Activated naive CD8-positive, alpha-beta T cell treated with anti-CD3 and anti-CD28 coated beads, Interleukin-2, amount 50 U/mL, for 24 hours (primary cell): ENCODE measurements around the gene ZNF469.

Source experiments
- ATAC-seq: fragments of 150-1000 bp; cut with Tn5 transposase; one replicate; pipeline ENCODE4 v1.10.0; 2021
- DNase-seq: peaks from one replicate; pipeline ENCODE4 v3.0.0; 2021
- H3K27ac Mint-ChIP-seq: one replicate; pipeline ENCODE4 v1.8.0; 2021; ENCODE audit warnings: mild to moderate bottlenecking, mixed read lengths
- H3K27me3 Mint-ChIP-seq: one replicate; pipeline ENCODE4 v1.8.0; 2021; ENCODE audit warnings: mixed read lengths
- H3K36me3 Mint-ChIP-seq: one replicate; pipeline ENCODE4 v1.8.0; 2021; ENCODE audit warnings: low read depth, mixed read lengths
- H3K4me1 Mint-ChIP-seq: one replicate; pipeline ENCODE4 v1.8.0; 2021; ENCODE audit warnings: mixed read lengths
- H3K4me3 Mint-ChIP-seq: one replicate; pipeline ENCODE4 v1.8.0; 2021; ENCODE audit warnings: mild to moderate bottlenecking, moderate library complexity, mixed read lengths
- H3K9me3 Mint-ChIP-seq: one replicate; pipeline ENCODE4 v1.8.0; 2021; ENCODE audit warnings: mixed read lengths

Gene ZNF469

DNA sequence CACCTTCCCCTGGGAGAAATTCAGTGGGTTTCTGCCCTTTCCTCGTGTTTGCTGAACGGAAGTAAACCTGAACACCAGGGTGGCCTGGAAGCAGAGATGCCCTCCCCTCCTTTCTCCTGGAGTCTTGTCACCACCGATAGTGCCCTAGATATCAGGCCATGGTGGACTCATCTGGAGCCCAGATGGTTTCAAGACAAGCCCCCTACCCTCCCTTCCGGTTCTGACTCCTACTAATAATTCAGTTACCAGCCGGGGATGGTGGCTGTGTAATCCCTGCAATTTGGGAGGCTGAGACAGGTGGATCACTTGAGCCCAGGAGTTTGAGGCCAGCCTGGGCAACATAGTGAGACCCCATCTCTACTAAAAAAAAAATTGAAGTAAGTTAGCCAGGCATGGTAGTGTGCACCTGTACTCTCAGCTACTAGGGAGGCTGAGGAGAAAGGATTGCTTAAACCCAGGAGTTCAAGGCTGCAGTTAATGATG lies 2.4 kb downstream of the ZNF469 start:
- no peaks in the 10 kb centered on the region for H3K36me3 Mint-ChIP-seq
- no peak for ATAC-seq
- no peaks in the 10 kb centered on the region for H3K9me3 Mint-ChIP-seq

DNA sequence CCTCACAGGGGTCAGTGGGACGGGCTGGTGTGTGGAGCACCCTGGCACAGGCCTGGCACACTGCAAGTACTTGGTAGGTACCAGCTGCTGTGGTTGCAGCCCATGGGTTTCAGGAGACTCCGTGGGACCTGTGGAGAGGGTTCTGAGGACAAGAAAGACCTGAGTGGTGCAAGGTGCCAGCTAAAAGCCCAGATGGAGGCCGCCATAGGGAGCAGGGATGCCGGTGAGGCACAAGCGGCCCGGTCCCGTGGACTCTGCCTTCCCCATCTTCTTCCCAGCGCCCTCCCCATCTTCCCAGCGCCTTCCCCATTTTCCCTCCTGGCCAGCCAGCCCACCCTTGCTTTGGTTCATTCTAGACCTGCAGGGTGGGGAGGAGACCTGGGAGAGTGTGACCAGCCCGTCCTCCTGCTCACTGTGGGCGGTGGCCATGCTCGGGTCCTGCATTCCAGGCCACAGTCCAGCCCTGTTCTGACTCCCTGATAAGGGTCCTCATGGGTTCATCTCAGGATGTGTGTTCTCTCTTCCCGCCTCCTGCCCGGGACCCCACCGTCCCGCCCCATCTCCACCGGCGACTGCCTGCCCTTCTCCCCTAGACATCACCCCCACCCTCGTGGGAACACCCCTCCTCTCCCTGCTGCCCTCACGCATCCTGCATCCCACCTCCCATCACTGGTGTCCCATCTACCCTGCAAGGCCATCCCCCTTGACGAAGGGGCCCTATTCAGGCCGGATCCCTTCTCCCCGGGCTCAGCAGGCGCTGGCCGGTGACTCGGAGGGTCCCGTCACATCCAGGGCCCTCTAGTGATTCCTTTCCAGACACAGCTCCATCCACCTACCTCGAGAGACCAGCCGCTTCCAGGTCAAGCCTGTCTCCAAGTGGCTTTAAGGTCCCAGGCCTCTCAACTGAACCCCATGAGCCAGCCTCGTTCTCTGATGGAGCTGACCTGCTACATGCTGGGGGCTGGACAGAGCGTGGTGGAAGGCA lies 3.4 kb downstream of the ZNF469 start:
- H3K27ac Mint-ChIP-seq, result no peak overlapping the region
- ATAC-seq (no peak), DNase-seq (no peak)
- H3K4me3 Mint-ChIP-seq, result no peak overlapping the region
- no peaks in the 10 kb centered on the region for H3K36me3 Mint-ChIP-seq
- H3K4me1 Mint-ChIP-seq, result peaks cover 5% of the 10 kb centered on the region
- H3K9me3 Mint-ChIP-seq, result no peaks in the 10 kb centered on the region
- peaks cover 35% of the 10 kb centered on the region for H3K27me3 Mint-ChIP-seq

More for the DNA sequence above, 2.4 kb downstream of the ZNF469 start:
- Mint-ChIP-seq H3K4me3 (no peak overlapping the region), H3K27ac (no peak overlapping the region), H3K4me1 (peaks cover 5% of the 10 kb centered on the region), H3K27me3 (peaks cover 32% of the 10 kb centered on the region)
- DNase-seq, result no peak

DNA sequence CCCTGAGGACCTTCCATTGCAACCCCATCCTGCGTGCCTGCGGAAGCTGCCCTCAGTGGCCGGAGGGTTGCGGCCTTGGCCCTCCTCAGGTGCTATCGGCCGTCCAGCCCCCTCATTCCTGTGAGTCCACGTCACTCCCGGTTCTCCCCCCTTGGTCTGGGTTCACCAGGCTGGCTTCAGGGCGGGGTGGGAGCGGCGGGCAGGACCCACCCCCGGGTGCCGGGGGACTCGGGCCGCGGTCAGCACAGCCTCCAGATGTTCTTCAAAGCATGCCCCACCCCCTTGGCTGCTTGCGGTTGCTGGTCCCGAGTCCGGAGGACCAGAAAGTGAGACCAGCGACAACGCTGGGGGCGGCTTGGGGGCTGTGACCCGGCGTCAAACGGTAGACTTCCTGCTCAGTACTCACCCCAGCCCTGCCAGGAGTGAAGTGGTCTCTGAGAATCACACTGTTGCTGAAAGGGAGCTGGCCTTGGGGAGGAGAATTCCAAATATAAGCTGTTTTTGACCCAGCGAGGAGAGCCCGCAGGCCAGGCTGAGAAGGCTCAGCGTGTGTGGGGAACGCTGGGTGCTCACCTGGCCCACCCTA lies 4.5 kb downstream of the ZNF469 start:
- Mint-ChIP-seq H3K36me3 (no peaks in the 10 kb centered on the region), H3K9me3 (no peaks in the 10 kb centered on the region), H3K4me3 (no peak overlapping the region), H3K27ac (no peak overlapping the region), H3K4me1 (peaks cover 5% of the 10 kb centered on the region), H3K27me3 (peaks cover 34% of the 10 kb centered on the region)
- ATAC-seq, result no peak
- no peak for DNase-seq

GRCh38 chr16:88387941-88388627 lies 5.3 kb downstream of the ZNF469 start:
- ATAC-seq (no peak), DNase-seq (no peak)
- Mint-ChIP-seq H3K36me3 (no peaks in the 10 kb centered on the region), H3K4me3 (no peak overlapping the region), H3K4me1 (peaks cover 2% of the 10 kb centered on the region), H3K27me3 (peaks cover 36% of the 10 kb centered on the region), H3K27ac (no peak overlapping the region), H3K9me3 (no peaks in the 10 kb centered on the region)

- no peaks in the 10 kb centered on the region for H3K36me3 Mint-ChIP-seq
- H3K4me1 Mint-ChIP-seq, result peaks cover 2% of the 10 kb centered on the region
- H3K4me3 Mint-ChIP-seq, result no peak overlapping the region
- no peaks in the 10 kb centered on the region for H3K9me3 Mint-ChIP-seq
- no peak for ATAC-seq
- H3K27ac Mint-ChIP-seq, result no peak overlapping the region
- peaks cover 33% of the 10 kb centered on the region for H3K27me3 Mint-ChIP-seq
- no peak for DNase-seq
Observed at GRCh38 chr16:88389191-88389590, 6.4 kb downstream of the ZNF469 start.

DNA sequence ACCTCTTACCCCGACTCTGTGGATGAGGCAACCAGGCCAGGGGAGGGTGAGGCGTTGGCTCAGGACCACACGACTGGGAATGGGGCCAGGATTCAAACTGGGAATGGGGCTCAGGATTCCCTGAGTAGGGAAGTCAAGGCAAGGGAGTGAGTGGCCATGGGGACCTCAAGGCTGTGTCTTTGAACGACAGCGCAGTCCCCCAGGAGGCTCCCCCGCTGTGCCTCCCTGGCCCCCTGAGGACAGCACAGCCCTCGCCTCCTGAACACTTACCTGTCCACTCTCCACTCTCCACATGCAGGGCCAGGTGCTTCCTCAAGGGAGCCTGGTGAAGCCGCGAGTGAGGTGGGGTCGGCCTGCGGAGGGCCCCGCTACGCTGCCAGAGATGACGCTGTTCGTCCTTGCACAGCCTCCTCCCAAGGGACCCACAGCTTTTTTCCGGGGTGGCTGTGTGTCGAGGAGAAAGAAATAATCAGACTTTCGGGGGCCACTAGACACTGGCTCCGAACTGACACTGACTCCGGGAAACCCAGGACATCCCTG lies 6.9 kb downstream of the ZNF469 start:
- no peak overlapping the region for H3K27ac Mint-ChIP-seq
- DNase-seq (no peak), ATAC-seq (no peak)
- H3K4me1 Mint-ChIP-seq, result peaks cover 2% of the 10 kb centered on the region
- peaks cover 28% of the 10 kb centered on the region for H3K27me3 Mint-ChIP-seq
- H3K36me3 Mint-ChIP-seq, result no peaks in the 10 kb centered on the region
- H3K9me3 Mint-ChIP-seq, result no peaks in the 10 kb centered on the region
- no peak overlapping the region for H3K4me3 Mint-ChIP-seq

DNA sequence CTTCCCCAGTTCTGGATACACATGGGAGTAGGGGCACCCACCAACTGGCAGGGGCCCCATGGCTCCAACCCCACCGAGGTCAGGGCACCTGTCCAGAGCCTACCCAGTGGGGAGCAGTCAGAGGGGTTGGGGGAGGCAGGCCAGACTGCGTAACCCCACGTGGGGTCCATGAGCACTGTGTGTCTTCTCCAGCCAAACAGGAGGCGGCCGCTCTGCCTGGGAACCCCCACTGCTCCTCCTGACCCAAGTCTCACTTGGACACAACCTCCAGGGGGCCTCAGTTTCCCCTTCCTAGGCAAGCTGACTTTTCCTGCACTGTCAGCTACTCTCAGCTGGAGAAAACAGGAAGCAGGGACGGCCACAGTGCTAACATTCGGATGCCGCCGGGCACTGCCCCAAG lies 7.5 kb downstream of the ZNF469 start:
- H3K4me1 Mint-ChIP-seq, result no peaks in the 10 kb centered on the region
- DNase-seq, result no peak
- no peak overlapping the region for H3K27ac Mint-ChIP-seq

DNA sequence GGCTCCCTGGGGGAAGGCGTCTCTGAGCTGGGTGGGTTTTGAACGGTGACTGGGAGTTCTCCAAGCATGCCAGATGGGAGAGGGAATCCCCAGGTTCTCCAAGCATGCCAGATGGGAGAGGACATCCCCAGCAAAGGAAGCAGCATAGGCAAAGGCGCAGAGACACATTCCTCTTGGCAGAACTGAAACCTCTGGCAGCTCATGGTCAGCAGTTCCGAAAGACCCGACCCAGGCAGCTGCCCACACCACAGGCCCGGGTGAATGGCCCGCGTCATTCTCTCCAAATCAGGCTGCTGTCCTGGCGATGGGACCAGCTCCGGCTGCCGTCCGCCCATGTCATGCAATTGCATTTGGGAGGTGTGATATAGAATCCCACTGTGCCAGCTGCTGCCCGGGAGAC lies 8.0 kb downstream of the ZNF469 start:
- no peaks in the 10 kb centered on the region for H3K4me1 Mint-ChIP-seq

More for the DNA sequence above, 7.5 kb downstream of the ZNF469 start:
- Mint-ChIP-seq H3K36me3 (no peaks in the 10 kb centered on the region), H3K27me3 (peaks cover 22% of the 10 kb centered on the region), H3K4me3 (no peak overlapping the region), H3K9me3 (no peaks in the 10 kb centered on the region)
- no peak for ATAC-seq

DNA sequence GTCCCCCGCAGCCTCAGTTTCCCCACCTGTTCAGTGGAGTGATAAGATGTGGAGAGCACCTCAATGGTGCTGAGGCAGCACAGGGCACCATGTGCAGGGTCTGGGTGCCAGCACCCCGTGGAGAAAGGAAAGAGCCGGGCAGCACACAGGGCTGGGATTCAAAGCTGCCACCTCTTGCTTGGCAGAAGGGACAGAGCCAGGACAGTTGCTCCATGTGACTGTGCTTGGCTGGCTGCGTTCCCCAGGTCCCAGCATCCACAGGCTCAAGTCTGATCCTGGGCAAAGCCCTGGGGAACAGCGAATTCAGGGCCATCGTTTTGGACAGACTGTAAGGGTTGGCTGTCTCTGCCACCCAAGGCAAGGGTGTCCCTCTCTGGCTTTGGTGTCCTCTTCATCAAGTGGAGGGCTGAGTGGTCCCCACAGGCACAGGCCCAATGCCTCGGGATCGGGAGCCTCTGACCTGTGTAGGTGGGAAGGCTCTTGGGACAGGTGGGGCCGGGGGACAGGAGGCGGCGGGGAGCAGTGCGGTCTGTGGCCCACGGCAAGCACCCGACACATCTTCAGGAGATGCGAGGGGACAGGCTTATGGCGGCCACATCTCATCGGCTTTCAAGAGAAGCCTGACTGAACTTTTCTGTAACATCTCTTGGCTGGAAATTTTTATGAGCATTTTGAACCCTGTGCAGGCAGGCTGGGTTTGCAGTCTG lies 8.5 kb downstream of the ZNF469 start:
- Mint-ChIP-seq H3K4me1 (no peaks in the 10 kb centered on the region), H3K27me3 (peaks cover 16% of the 10 kb centered on the region), H3K27ac (no peak overlapping the region), H3K9me3 (no peaks in the 10 kb centered on the region), H3K4me3 (no peak overlapping the region), H3K36me3 (no peaks in the 10 kb centered on the region)
- no peak for ATAC-seq
- DNase-seq, result no peak

More for the DNA sequence above, 8.0 kb downstream of the ZNF469 start:
- Mint-ChIP-seq H3K9me3 (no peaks in the 10 kb centered on the region), H3K4me3 (no peak overlapping the region), H3K27me3 (peaks cover 17% of the 10 kb centered on the region), H3K27ac (no peak overlapping the region), H3K36me3 (no peaks in the 10 kb centered on the region)
- DNase-seq (no peak), ATAC-seq (no peak)

DNA sequence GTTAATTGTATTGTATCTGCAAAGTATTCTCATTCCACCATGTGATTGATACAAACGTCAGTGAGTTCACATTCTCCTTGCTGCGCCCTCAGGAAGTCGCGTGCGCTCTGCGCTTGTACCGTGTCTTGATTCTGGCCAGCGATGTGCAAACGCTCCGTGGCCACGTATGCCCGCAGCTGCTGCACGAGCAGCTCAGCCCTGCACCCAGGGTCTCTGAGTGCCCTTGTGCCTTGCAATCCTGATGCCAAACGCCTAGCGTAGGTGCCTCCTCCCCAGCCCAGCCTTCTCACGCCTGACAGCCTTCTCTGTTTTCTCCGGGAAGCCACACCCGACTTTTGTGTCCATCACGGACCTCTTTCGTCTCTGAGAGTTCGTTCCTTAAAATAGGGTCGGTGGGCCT lies 9.4 kb downstream of the ZNF469 start:
- Mint-ChIP-seq H3K27ac (no peak overlapping the region), H3K27me3 (peaks cover 13% of the 10 kb centered on the region), H3K4me3 (no peak overlapping the region), H3K4me1 (no peaks in the 10 kb centered on the region), H3K36me3 (no peaks in the 10 kb centered on the region), H3K9me3 (no peaks in the 10 kb centered on the region)
- DNase-seq (no peak), ATAC-seq (no peak)

DNA sequence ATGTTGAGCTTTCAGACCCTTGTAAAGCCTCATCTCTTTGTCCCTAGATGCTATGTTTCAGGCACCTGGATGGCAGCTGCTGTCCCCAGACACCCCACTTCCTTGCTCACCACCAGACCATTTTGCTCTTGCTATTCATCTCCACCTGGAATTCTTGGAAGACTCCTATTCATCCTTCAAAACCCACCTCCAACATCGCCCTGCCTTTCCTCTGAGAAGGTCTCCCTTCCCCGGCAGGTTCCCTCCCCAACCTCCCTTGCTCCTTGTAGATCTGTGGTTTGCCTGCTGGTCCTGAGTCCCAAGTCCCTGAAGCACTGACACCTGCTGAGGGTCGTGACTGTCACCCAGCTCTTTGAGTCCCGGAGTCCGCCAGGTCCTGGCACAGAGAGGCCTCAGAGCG lies 9.9 kb downstream of the ZNF469 start:
- peaks cover 13% of the 10 kb centered on the region for H3K27me3 Mint-ChIP-seq
- DNase-seq, result no peak
- H3K36me3 Mint-ChIP-seq, result no peaks in the 10 kb centered on the region
- no peak for ATAC-seq
- no peak overlapping the region for H3K4me3 Mint-ChIP-seq
- H3K4me1 Mint-ChIP-seq, result no peaks in the 10 kb centered on the region
- H3K27ac Mint-ChIP-seq, result no peak overlapping the region
- H3K9me3 Mint-ChIP-seq, result no peaks in the 10 kb centered on the region

DNA sequence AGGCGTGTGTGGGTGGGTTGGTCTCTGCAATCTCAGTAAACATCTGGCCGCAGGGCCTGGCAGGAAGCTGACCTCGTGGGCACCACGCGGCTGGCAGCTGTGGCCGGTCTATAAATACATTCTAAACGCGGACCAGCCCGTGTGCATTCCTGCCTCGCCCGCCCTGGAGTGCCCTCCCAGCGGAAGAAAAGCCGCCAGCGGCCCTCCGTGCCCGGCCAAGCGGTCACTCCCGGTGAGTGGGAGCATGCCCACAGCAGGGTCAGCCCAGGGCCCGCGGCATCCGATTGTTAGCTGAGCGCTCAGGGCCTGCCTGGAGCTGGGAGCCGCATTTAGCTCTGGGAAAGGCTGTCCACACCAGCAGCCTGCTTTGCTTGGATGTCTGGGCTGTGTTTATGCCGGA lies 10.3 kb downstream of the ZNF469 start:
- Mint-ChIP-seq H3K9me3 (peaks cover 1% of the 10 kb centered on the region), H3K27me3 (peaks cover 13% of the 10 kb centered on the region), H3K4me3 (no peak overlapping the region), H3K36me3 (no peaks in the 10 kb centered on the region), H3K27ac (no peak overlapping the region), H3K4me1 (no peaks in the 10 kb centered on the region)
- ATAC-seq (no peak), DNase-seq (no peak)

DNA sequence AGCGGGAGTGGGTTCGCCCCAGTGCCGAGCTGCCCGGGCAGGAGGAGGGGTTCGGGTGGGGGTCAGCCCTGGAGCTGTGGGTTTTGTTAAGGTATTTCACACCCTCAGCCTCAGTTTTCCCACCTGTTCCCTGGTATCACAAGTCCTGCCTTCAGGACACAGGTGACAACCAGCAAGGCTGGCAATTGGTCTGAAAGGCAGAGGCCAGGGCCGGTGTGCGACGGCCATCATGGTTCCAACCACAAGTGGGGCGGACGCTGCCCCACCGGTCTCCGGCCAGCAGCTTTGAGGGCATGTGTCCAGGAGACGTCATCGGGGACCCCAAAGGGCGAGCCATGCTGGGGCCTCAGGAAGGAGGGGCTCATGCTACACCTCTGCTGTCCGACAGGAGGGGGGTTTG lies 10.8 kb downstream of the ZNF469 start:
- H3K9me3 Mint-ChIP-seq, result peaks cover 5% of the 10 kb centered on the region
- peaks cover 13% of the 10 kb centered on the region for H3K27me3 Mint-ChIP-seq
- no peaks in the 10 kb centered on the region for H3K4me1 Mint-ChIP-seq
- no peak overlapping the region for H3K4me3 Mint-ChIP-seq
- no peaks in the 10 kb centered on the region for H3K36me3 Mint-ChIP-seq
- no peak for ATAC-seq
- no peak for DNase-seq
- no peak overlapping the region for H3K27ac Mint-ChIP-seq

DNA sequence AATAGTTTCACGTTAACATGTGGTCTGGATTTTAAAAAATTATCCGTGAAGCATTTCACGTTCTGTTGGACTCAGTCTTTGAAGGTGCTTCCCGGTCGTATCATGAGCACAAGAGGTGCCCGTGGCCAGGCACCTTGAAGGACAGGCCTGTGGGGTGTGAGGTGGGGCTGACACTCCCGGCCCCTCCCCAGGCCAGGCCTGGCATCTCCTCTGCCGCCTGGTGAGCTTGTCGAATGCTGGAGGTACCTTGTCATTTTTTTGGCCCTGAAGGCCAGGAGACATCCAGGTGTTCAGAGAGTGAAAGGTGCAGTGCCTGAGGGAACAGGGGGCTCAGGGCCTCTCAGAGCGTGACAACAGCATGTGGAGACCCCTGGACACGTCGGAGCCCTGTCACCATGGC lies 11.7 kb downstream of the ZNF469 start:
- no peaks in the 10 kb centered on the region for H3K36me3 Mint-ChIP-seq
- H3K27me3 Mint-ChIP-seq, result peaks cover 10% of the 10 kb centered on the region
- H3K4me3 Mint-ChIP-seq, result no peak overlapping the region
- peaks cover 5% of the 10 kb centered on the region for H3K9me3 Mint-ChIP-seq
- DNase-seq, result no peak
- no peak overlapping the region for H3K27ac Mint-ChIP-seq
- no peaks in the 10 kb centered on the region for H3K4me1 Mint-ChIP-seq
- ATAC-seq, result no peak
